Breast epithelium (tissue), 3 donors: ENCODE results near the gene KLC3.

Experiments
- POLR2A ChIP-seq: fragments of 450-650 bp; IDR thresholded peaks from one replicate; pipeline ENCODE4 v1.6.1; 2016; ENCODE audit warnings: antibody characterized with exemption, mild to moderate bottlenecking, moderate library complexity
- POLR2AphosphoS5 ChIP-seq, 3 donors: sonication (generic); formaldehyde crosslinking; IDR thresholded peaks; one replicate each; pipeline ENCODE4 v1.6.1; 2017; ENCODE audit warnings: antibody characterized with exemption in 3 of 3
- TF ChIP-seq, protein P1 (sequence below), 3 donors: fragments of 450-650 bp; IDR thresholded peaks; one replicate each; pipeline ENCODE4 v1.5.1; 2016 to 2017; ENCODE audit warnings: antibody characterized with exemption in 3 of 3, mild to moderate bottlenecking in 3 of 3, moderate library complexity in 3 of 3

DNA sequence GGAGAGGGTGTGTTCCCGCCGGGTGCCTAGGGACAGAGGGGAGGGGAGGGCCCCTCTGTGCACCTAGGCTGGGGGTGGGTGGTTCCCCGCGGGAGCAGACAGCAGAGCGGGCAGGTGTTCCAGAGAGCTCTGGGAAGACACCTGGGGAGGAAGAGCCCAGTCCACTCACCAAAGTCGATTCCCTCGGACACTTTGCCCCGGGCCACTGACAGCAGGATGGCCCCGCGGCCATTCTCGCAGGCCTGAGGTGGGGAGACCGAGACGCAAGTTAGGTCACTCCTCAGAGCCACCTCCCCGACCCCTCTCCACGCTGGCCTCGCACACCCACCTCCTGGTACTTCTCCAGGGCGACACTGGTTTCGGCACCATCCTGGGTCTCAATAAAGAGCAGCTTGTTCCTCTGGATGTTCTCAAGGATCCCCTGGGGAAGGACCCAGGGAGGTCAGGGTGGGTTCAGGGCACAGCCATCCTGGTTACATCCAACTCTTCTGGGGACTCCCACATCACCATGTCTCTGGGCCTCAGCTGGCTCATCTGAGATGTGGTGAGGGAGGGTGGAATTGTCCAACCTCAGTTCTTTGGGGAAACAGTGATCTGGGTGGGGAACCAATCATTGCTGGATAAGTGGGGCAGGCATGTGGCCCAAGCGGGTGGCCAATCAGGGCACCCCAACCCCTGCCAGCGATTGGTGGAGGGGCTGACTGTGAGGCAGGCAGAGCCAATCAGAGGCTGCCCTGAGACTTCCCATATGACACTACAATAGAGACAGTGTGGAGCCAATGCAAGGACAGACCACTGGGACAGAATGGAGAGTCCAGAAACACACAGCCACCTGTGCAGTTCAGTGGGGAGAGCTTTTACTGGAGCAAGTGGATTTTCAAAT, 12.6 kb downstream of the KLC3 start:
- TF ChIP-seq, protein P1, sequence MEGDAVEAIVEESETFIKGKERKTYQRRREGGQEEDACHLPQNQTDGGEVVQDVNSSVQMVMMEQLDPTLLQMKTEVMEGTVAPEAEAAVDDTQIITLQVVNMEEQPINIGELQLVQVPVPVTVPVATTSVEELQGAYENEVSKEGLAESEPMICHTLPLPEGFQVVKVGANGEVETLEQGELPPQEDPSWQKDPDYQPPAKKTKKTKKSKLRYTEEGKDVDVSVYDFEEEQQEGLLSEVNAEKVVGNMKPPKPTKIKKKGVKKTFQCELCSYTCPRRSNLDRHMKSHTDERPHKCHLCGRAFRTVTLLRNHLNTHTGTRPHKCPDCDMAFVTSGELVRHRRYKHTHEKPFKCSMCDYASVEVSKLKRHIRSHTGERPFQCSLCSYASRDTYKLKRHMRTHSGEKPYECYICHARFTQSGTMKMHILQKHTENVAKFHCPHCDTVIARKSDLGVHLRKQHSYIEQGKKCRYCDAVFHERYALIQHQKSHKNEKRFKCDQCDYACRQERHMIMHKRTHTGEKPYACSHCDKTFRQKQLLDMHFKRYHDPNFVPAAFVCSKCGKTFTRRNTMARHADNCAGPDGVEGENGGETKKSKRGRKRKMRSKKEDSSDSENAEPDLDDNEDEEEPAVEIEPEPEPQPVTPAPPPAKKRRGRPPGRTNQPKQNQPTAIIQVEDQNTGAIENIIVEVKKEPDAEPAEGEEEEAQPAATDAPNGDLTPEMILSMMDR (IDR thresholded peaks at IDR 0.05): no peak
- TF ChIP-seq POLR2AphosphoS5 (IDR thresholded peaks at IDR 0.05): no peak
- no peak for TF ChIP-seq POLR2A
